SK-N-SH (cell line): ENCODE data around the gene ELP4. TPM values are rescaled to one million over a fixed set of nuclear protein-coding genes. Genes with fewer than 3 reads are reported as not detected.

ENCODE experiments used
- CTCF ChIA-PET: fragments of 300-600, 350-600 bp; formaldehyde crosslinking; extraction: SDS; loops from one replicate; lab custom pipeline; 2021; lab: Yijun Ruan, JAX
- POLR2A ChIA-PET: fragments of 350-600 bp; sonication (Branson Sonifier 250); formaldehyde crosslinking; extraction: SDS; loops from one replicate; lab custom pipeline; 2020; ENCODE audit warnings: antibody characterized with exemption, inconsistent platforms; lab: Yijun Ruan, JAX
- DNase-seq: peaks from one replicate; pipeline ENCODE4 v3.0.0; 2012
- H2AFZ ChIP-seq: fragments of 200-600 bp; sonication (generic); 2 replicates; pipeline ENCODE4 v1.8.1; 2016; ENCODE audit warnings: antibody characterized with exemption, mild to moderate bottlenecking, low read depth
- H3F3A ChIP-seq: fragments of 200-600 bp; sonication (generic); replicated peaks from 2 replicates; pipeline ENCODE3; 2016; ENCODE audit warnings: antibody characterized with exemption, mild to moderate bottlenecking; ENCODE audit not compliant: insufficient read depth
- H3K27ac ChIP-seq, 2 experiments: fragments of 200-500 bp in 1 of 2; fragments of 200-600 bp in 1 of 2; sonication (Bioruptor generic) in 1 of 2; sonication (generic), shearing (Covaris generic) in 1 of 2; 2 replicates each; pipeline versions ENCODE4 v1.5.1 to v1.6.1; 2014 to 2016; ENCODE audit warnings: low read depth in 2 of 2, inconsistent platforms in 1 of 2, low read length in 1 of 2, mild to moderate bottlenecking in 1 of 2, mixed read lengths in 1 of 2
- H3K27me3 ChIP-seq: fragments of 200-600 bp; sonication (generic), shearing (Covaris generic); 2 replicates; pipeline ENCODE4 v1.6.1; 2016; ENCODE audit warnings: mixed run types; ENCODE audit not compliant: insufficient read depth
- H3K36me3 ChIP-seq, 2 experiments: fragments of 200-500 bp in 1 of 2; fragments of 200-600 bp in 1 of 2; sonication (Bioruptor generic) in 1 of 2; sonication (generic) in 1 of 2; replicated peaks in 1 of 2; 2 replicates each; pipeline versions ENCODE3 to v1.5.1; 2014 to 2016; ENCODE audit warnings: low read length in 1 of 2, mild to moderate bottlenecking in 1 of 2; ENCODE audit not compliant: insufficient read depth in 2 of 2, control insufficient read depth in 1 of 2
- H3K4me1 ChIP-seq, 2 experiments: fragments of 200-500 bp in 1 of 2; fragments of 200-600 bp in 1 of 2; sonication (Bioruptor generic) in 1 of 2; sonication (generic), shearing (Covaris generic) in 1 of 2; 2 replicates each; pipeline versions ENCODE4 v1.5.1 to v1.6.1; 2014 to 2016; ENCODE audit warnings: low read depth in 1 of 2, low read length in 1 of 2, mixed run types in 1 of 2; ENCODE audit not compliant: insufficient read depth in 2 of 2, control insufficient read depth in 1 of 2
- H3K4me2 ChIP-seq: fragments of 200-600 bp; sonication (generic), shearing (Covaris generic); 2 replicates; pipeline ENCODE4 v1.6.1; 2017; ENCODE audit warnings: mixed run types
- H3K4me3 ChIP-seq, 2 experiments: fragments of 200-500 bp in 1 of 2; fragments of 200-600 bp in 1 of 2; sonication (Bioruptor generic) in 1 of 2; sonication (generic), shearing (Covaris generic) in 1 of 2; 2 replicates each; pipeline versions ENCODE4 v1.5.1 to v1.8.1; 2014 to 2016; ENCODE audit warnings: low read depth in 2 of 2, inconsistent platforms in 1 of 2, low read length in 1 of 2, mild to moderate bottlenecking in 1 of 2, mixed read lengths in 1 of 2, moderate library complexity in 1 of 2
- H3K79me2 ChIP-seq: fragments of 200-600 bp; sonication (generic); 2 replicates; pipeline ENCODE4 v1.8.1; 2017; ENCODE audit warnings: mild to moderate bottlenecking; ENCODE audit not compliant: insufficient read depth
- H3K9ac ChIP-seq: fragments of 200-600 bp; sonication (generic); 2 replicates; pipeline ENCODE4 v1.6.1; 2017; ENCODE audit warnings: mixed run types
- H3K9me2 ChIP-seq: fragments of 200-600 bp; sonication (generic); 2 replicates; pipeline ENCODE4 v1.6.1; 2017; ENCODE audit warnings: mixed run types
- H3K9me3 ChIP-seq: fragments of 200-600 bp; sonication (generic); 2 replicates; pipeline ENCODE4 v1.6.1; 2017; ENCODE audit warnings: mixed run types, mild to moderate bottlenecking, moderate library complexity
- H4K20me1 ChIP-seq: fragments of 200-600 bp; sonication (generic); 2 replicates; pipeline ENCODE4 v1.6.1; 2017; ENCODE audit warnings: mild to moderate bottlenecking, mixed run types; ENCODE audit not compliant: insufficient read depth
- EZH2phosphoT487 ChIP-seq: fragments of 200-600 bp; sonication (generic); IDR thresholded peaks from 2 replicates; pipeline ENCODE4 v1.6.1; 2017; ENCODE audit warnings: low read depth, mixed run types, mild to moderate bottlenecking, antibody characterized with exemption, moderate library complexity, borderline replicate concordance
- FOSL2 ChIP-seq: IDR thresholded peaks from 2 replicates; pipeline ENCODE4 v1.4.0; 2012; ENCODE audit warnings: low read depth, mild to moderate bottlenecking, moderate library complexity, borderline replicate concordance
- FOXJ3 ChIP-seq: sonication (generic); formaldehyde crosslinking; IDR thresholded peaks from 2 replicates; pipeline ENCODE4 v1.5.1; 2020; ENCODE audit warnings: mild to moderate bottlenecking, missing genetic modification reagents
- IRF3 ChIP-seq: fragments of 150-350 bp; IDR thresholded peaks from 2 replicates; pipeline ENCODE4 v1.6.1; 2016; ENCODE audit warnings: mild to moderate bottlenecking, low read depth, low read length
- JUND ChIP-seq: IDR thresholded peaks from 2 replicates; pipeline ENCODE4 v1.4.0; 2012
- MAX ChIP-seq: IDR thresholded peaks from 2 replicates; pipeline ENCODE4 v1.4.0; 2012; ENCODE audit warnings: low read depth
- NFIC ChIP-seq: IDR thresholded peaks from 2 replicates; pipeline ENCODE4 v1.4.0; 2012; ENCODE audit warnings: borderline replicate concordance
- RFX5 ChIP-seq: IDR thresholded peaks from 2 replicates; pipeline ENCODE4 v1.6.1; 2012; ENCODE audit warnings: mild to moderate bottlenecking, improper control_type of control experiment, low read length
- SIN3A ChIP-seq: IDR thresholded peaks from 2 replicates; pipeline ENCODE4 v1.6.1; 2012; ENCODE audit warnings: low read depth, mild to moderate bottlenecking, low read length, moderate library complexity, borderline replicate concordance
- TAF1 ChIP-seq: IDR thresholded peaks from 2 replicates; pipeline ENCODE4 v1.6.1; 2012; ENCODE audit warnings: low read depth, mild to moderate bottlenecking, low read length, moderate library complexity, borderline replicate concordance
- TCF12 ChIP-seq: IDR thresholded peaks from 2 replicates; pipeline ENCODE4 v1.4.0; 2012
- USF2 ChIP-seq: fragments of 150-350 bp; IDR thresholded peaks from 2 replicates; pipeline ENCODE4 v1.6.1; 2017; ENCODE audit warnings: antibody characterized with exemption, low read length, low read depth, borderline replicate concordance
- YY1 ChIP-seq: IDR thresholded peaks from 2 replicates; pipeline ENCODE4 v1.4.0; 2012; ENCODE audit warnings: low read depth, mild to moderate bottlenecking
- WGBS: methylation state at CpG from one replicate; pipeline ENCODE4 v1.1.6; 2017; ENCODE audit warnings: low lambda C conversion rate; 5-methylcytosine and 5-hydroxymethylcytosine counted together
- polyA plus RNA-seq, 3 experiments: library from polyadenylated mRNA; depleted of rRNA; stranded (reverse); fragments of >200 nt; gene quantifications; 2 replicates each; pipeline ENCODE4 v1.2.3, GENCODE V29; 2012
- TF ChIP-seq, protein P1 (sequence below): IDR thresholded peaks from 2 replicates; pipeline ENCODE4 v1.4.0; 2012; ENCODE audit warnings: low read depth, borderline replicate concordance

ELP4 gene
- polyA plus RNA-seq, 1 of the 3 experiments (the other 2 are of a cell fraction) = 7.0 TPM

- no peak for TF ChIP-seq IRF3
- no peak for TF ChIP-seq RFX5
These were observed 98.3 kb downstream of the ELP4 start (continued) for GRCh38 chr11:31607914-31608313.

DNA sequence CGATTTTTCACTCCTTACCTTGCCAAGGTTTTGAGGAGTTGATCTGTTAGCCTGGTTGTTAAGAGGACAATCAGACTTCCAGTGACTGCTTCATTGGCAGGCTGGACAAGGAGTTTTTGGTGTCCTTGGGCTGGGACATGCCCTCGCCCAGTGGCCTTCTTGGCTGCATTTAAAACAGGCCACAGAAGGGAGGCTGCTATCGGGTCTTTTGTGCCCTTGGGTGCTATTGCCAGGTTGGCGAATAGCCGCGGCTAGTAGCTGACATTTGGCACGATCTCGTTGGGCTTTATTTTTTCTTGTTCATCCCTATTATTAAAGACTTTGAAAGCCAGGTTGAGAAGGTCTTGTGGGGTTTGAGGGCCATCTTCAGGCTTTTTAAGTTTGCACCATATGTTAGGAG lies 99.4 kb downstream of the ELP4 start:
- 85% methylated on average over 8 of the region's 8 CpGs for WGBS
- Histone ChIP-seq H3K27me3 (no peaks in the 10 kb centered on the region), H3K9me2 (no peaks in the 10 kb centered on the region), H3K79me2 (no peaks in the 10 kb centered on the region), H3F3A (no peaks in the 10 kb centered on the region), H3K4me3 (no peak overlapping the region), H4K20me1 (no peaks in the 10 kb centered on the region), H3K9me3 (no peaks in the 10 kb centered on the region), H3K36me3 (no peaks in the 10 kb centered on the region), H3K9ac (no peak overlapping the region), H2AFZ (no peak overlapping the region), H3K4me1 (peaks cover 0 to 4% of the 10 kb centered on the region in 2 experiments; a peak in 1 of 4 replicates), H3K4me2 (no peak overlapping the region), H3K27ac (no peak overlapping the region)
- CTCF ChIA-PET = no interaction called here
- no peak for DNase-seq
- TF ChIP-seq FOSL2 = no peak
- no peak for TF ChIP-seq YY1
- TF ChIP-seq MAX = no peak
- no peak for TF ChIP-seq FOXJ3 (CRISPR knock-in tag)
- TF ChIP-seq, protein P1, sequence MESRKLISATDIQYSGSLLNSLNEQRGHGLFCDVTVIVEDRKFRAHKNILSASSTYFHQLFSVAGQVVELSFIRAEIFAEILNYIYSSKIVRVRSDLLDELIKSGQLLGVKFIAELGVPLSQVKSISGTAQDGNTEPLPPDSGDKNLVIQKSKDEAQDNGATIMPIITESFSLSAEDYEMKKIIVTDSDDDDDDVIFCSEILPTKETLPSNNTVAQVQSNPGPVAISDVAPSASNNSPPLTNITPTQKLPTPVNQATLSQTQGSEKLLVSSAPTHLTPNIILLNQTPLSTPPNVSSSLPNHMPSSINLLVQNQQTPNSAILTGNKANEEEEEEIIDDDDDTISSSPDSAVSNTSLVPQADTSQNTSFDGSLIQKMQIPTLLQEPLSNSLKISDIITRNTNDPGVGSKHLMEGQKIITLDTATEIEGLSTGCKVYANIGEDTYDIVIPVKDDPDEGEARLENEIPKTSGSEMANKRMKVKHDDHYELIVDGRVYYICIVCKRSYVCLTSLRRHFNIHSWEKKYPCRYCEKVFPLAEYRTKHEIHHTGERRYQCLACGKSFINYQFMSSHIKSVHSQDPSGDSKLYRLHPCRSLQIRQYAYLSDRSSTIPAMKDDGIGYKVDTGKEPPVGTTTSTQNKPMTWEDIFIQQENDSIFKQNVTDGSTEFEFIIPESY = no peak
- TF ChIP-seq EZH2phosphoT487 = no peak
- TF ChIP-seq SIN3A = no peak
- TF ChIP-seq NFIC = no peak
- TF ChIP-seq JUND = no peak
- TF ChIP-seq TAF1 = no peak
- no peak for TF ChIP-seq TCF12
- TF ChIP-seq USF2 = no peak
- POLR2A ChIA-PET = no interaction called here
